Astrocyte (in vitro differentiated cells and primary cell): ENCODE measurements around the gene ASAH2B. TPM values are rescaled to one million over a fixed set of nuclear protein-coding genes. Genes with fewer than 3 reads are reported as not detected.

ENCODE experiments used
- DNase-seq: peaks from one replicate; pipeline ENCODE4 v3.0.0-alpha.2; 2010; ENCODE audit warnings: low read depth
- FAIRE-seq: peaks from 2 replicates; lab custom pipeline; 2011; peaks lifted over from hg19 to GRCh38; lab: Jason Lieb, UNC
- H2AFZ ChIP-seq: 2 replicates; pipeline ENCODE4 v1.6.0; 2012; ENCODE audit warnings: low read depth, low read length, inconsistent platforms
- H3K27ac ChIP-seq: 2 replicates; pipeline ENCODE4 v1.5.1; 2011; ENCODE audit warnings: low read depth, low read length, inconsistent platforms
- H3K27me3 ChIP-seq: 2 replicates; pipeline ENCODE4 v1.6.0; 2011; ENCODE audit warnings: low read length, inconsistent platforms; ENCODE audit not compliant: insufficient read depth
- H3K36me3 ChIP-seq: 2 replicates; pipeline ENCODE4 v1.5.1; 2011; ENCODE audit warnings: low read length, inconsistent platforms; ENCODE audit not compliant: insufficient read depth
- H3K4me1 ChIP-seq: 2 replicates; pipeline ENCODE4 v1.5.1; 2011; ENCODE audit warnings: low read length, inconsistent platforms; ENCODE audit not compliant: insufficient read depth
- H3K4me2 ChIP-seq: 2 replicates; pipeline ENCODE4 v1.6.0; 2012; ENCODE audit warnings: low read length, inconsistent platforms
- H3K4me3 ChIP-seq: 2 replicates; pipeline ENCODE4 v1.5.1; 2011; ENCODE audit warnings: low read depth, mild to moderate bottlenecking, low read length, inconsistent platforms; ENCODE audit not compliant: insufficient read depth
- H3K79me2 ChIP-seq: 2 replicates; pipeline ENCODE4 v1.6.0; 2012; ENCODE audit warnings: mild to moderate bottlenecking, low read length, inconsistent platforms; ENCODE audit not compliant: insufficient read depth
- H3K9ac ChIP-seq: 2 replicates; pipeline ENCODE4 v1.6.0; 2012; ENCODE audit warnings: mild to moderate bottlenecking, low read length, inconsistent platforms
- H3K9me3 ChIP-seq: 2 replicates; pipeline ENCODE4 v1.5.1; 2012; ENCODE audit warnings: low read depth, mild to moderate bottlenecking, low read length, inconsistent platforms; ENCODE audit not compliant: insufficient read depth
- H4K20me1 ChIP-seq: 2 replicates; pipeline ENCODE4 v1.6.0; 2012; ENCODE audit warnings: low read length, inconsistent platforms; ENCODE audit not compliant: insufficient read depth
- H3K27ac Mint-ChIP-seq: one replicate; pipeline ENCODE4 v1.8.0; 2021; ENCODE audit warnings: mild to moderate bottlenecking, mixed read lengths; ENCODE audit not compliant: unreplicated experiment
- H3K27me3 Mint-ChIP-seq: one replicate; pipeline ENCODE4 v1.8.0; 2021; ENCODE audit warnings: low read depth, mixed read lengths; ENCODE audit not compliant: unreplicated experiment
- H3K36me3 Mint-ChIP-seq: one replicate; pipeline ENCODE4 v1.8.0; 2021; ENCODE audit warnings: low read depth, mixed read lengths; ENCODE audit not compliant: unreplicated experiment
- H3K4me1 Mint-ChIP-seq: one replicate; pipeline ENCODE4 v1.8.0; 2021; ENCODE audit warnings: low read depth, mixed read lengths; ENCODE audit not compliant: unreplicated experiment
- H3K4me3 Mint-ChIP-seq: one replicate; pipeline ENCODE4 v1.8.0; 2021; ENCODE audit warnings: mild to moderate bottlenecking, moderate library complexity, mixed read lengths; ENCODE audit not compliant: unreplicated experiment
- H3K9me3 Mint-ChIP-seq: one replicate; pipeline ENCODE4 v1.8.0; 2021; ENCODE audit warnings: mild to moderate bottlenecking, mixed read lengths; ENCODE audit not compliant: unreplicated experiment
- CTCF ChIP-seq: IDR thresholded peaks from 2 replicates; pipeline ENCODE4 v1.5.1; 2011; ENCODE audit warnings: low read depth, mild to moderate bottlenecking, inconsistent platforms, low read length, moderate library complexity; ENCODE audit not compliant: insufficient read depth
- EZH2 ChIP-seq: IDR thresholded peaks from 2 replicates; pipeline ENCODE4 v1.6.1; 2012; ENCODE audit warnings: mild to moderate bottlenecking, low read length, inconsistent platforms; ENCODE audit not compliant: insufficient read depth
- total RNA-seq: library from RNA; stranded (reverse); gene quantifications from 2 replicates; pipeline ENCODE4 v1.2.1, GENCODE V29; 2021

ASAH2B gene
- total RNA-seq, 1 donor from 2014 or later = 7.6 TPM

DNA sequence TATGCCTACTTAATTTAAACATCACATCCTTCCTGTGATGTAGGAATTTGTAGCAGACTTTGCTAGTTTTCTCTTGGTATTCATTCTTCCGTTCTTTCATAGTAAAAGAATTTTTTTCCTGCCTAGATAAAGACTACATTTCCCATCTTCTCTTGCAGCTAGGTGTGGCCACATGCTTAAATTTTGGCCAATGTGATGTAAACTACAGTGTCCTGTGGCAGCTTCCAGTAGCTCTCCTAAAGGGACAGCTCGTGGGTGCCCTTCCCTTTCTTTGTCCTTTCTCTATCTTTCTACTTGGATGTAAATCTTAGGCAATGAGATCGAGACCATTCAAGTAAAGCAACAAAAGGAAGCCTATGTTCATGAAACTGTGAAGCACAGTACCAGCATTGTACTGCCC is 58.6 kb downstream of the ASAH2B start:
- Histone ChIP-seq H3K79me2 (no peaks in the 10 kb centered on the region), H4K20me1 (no peaks in the 10 kb centered on the region), H3K27ac (no peak overlapping the region), H2AFZ (no peak overlapping the region), H3K9me3 (no peaks in the 10 kb centered on the region), H3K9ac (no peak overlapping the region), H3K36me3 (no peaks in the 10 kb centered on the region), H3K4me1 (no peaks in the 10 kb centered on the region), H3K4me2 (no peak overlapping the region), H3K27me3 (peaks cover 2% of the 10 kb centered on the region), H3K4me3 (no peak overlapping the region)
- DNase-seq (no peak), FAIRE-seq (no peak)
- H3K27me3 Mint-ChIP-seq = no peaks in the 10 kb centered on the region
- no peaks in the 10 kb centered on the region for H3K36me3 Mint-ChIP-seq
- H3K27ac Mint-ChIP-seq = no peak overlapping the region
- peaks cover 3% of the 10 kb centered on the region for H3K9me3 Mint-ChIP-seq
- no peak overlapping the region for H3K4me3 Mint-ChIP-seq
- no peaks in the 10 kb centered on the region for H3K4me1 Mint-ChIP-seq
- TF ChIP-seq EZH2 = no peak
- no peak for TF ChIP-seq CTCF

DNA sequence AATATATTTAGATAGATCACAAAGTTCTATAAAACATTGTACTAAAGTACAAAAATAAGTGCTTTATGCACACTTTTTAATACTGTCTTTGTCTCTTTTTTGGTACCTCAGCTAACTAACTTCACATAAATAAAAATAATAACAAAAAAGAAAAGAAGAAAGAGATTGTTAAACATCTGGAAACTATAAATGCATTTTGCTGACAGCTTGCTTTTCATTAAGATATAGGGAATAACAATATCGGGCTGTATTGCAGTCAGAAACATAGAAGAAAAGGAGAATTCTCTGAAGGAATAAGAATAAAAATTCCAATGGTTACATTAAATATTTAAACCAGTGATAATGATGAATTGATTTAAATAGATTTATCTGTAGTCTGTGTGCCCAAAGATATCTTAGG is 59.9 kb downstream of the ASAH2B start:
- Histone ChIP-seq H3K9ac (no peak overlapping the region), H3K27ac (no peak overlapping the region), H3K79me2 (no peaks in the 10 kb centered on the region), H3K4me3 (no peak overlapping the region), H3K4me2 (no peak overlapping the region), H3K27me3 (peaks cover 2% of the 10 kb centered on the region), H3K4me1 (no peaks in the 10 kb centered on the region), H4K20me1 (no peaks in the 10 kb centered on the region), H3K9me3 (no peaks in the 10 kb centered on the region), H3K36me3 (no peaks in the 10 kb centered on the region), H2AFZ (no peak overlapping the region)
- peaks cover 3% of the 10 kb centered on the region for H3K9me3 Mint-ChIP-seq
- no peaks in the 10 kb centered on the region for H3K27me3 Mint-ChIP-seq
- FAIRE-seq (no peak), DNase-seq (no peak)
- H3K36me3 Mint-ChIP-seq = no peaks in the 10 kb centered on the region
- no peak overlapping the region for H3K4me3 Mint-ChIP-seq
- TF ChIP-seq CTCF (no peak), EZH2 (no peak)
- H3K27ac Mint-ChIP-seq = no peak overlapping the region
- H3K4me1 Mint-ChIP-seq = no peaks in the 10 kb centered on the region

- Histone ChIP-seq H3K27ac (no peak overlapping the region), H3K36me3 (no peaks in the 10 kb centered on the region), H3K4me1 (no peaks in the 10 kb centered on the region), H3K79me2 (no peaks in the 10 kb centered on the region), H3K4me2 (no peak overlapping the region), H3K27me3 (no peaks in the 10 kb centered on the region), H3K9me3 (no peaks in the 10 kb centered on the region), H4K20me1 (no peaks in the 10 kb centered on the region), H3K4me3 (no peak overlapping the region), H2AFZ (no peak overlapping the region), H3K9ac (no peak overlapping the region)
- peak overlapping the region; percentile 27 for H3K27ac Mint-ChIP-seq
- no peak for TF ChIP-seq EZH2
- no peak for TF ChIP-seq CTCF
- FAIRE-seq (no peak), DNase-seq (no peak)
- H3K9me3 Mint-ChIP-seq = no peaks in the 10 kb centered on the region
- H3K4me1 Mint-ChIP-seq = peaks cover 25% of the 10 kb centered on the region
- H3K27me3 Mint-ChIP-seq = no peaks in the 10 kb centered on the region
- H3K4me3 Mint-ChIP-seq = no peak overlapping the region
- H3K36me3 Mint-ChIP-seq = no peaks in the 10 kb centered on the region
Measured at GRCh38 chr10:50805981-50806622, 66.4 kb downstream of the ASAH2B start.
